HepG2 (cell line): ENCODE results near the gene GLIPR1L1. TPM values are rescaled to one million over a fixed set of nuclear protein-coding genes. Genes with fewer than 3 reads are reported as not detected.

Experiments
- ATAC-seq: fragments of 200-7000 bp; cut with Tn5 transposase; 3 replicates; pipeline ENCODE4 v1.9.1; 2020; ENCODE audit warnings: mild to moderate bottlenecking, moderate library complexity
- BruUV-seq: library from RNA; stranded (reverse); fragments of 400-500 nt; replicated peaks from 2 replicates; lab custom pipeline; 2021; lab: Mats Ljungman, UMichigan
- CTCF ChIA-PET: fragments of 300-600 bp; formaldehyde crosslinking; extraction: SDS; loops from one replicate; lab custom pipeline; 2021; ENCODE audit warnings: low total read pairs, inconsistent platforms, low intra/inter-chr PET ratio; lab: Yijun Ruan, JAX
- POLR2A ChIA-PET: fragments of 350-600 bp; sonication (Branson Sonifier 250); formaldehyde crosslinking; loops from one replicate; lab custom pipeline; 2020; ENCODE audit warnings: antibody characterized with exemption, inconsistent platforms; lab: Yijun Ruan, JAX
- DNase-seq: peaks from one replicate; pipeline ENCODE4 v3.0.0-alpha.2; 2015; ENCODE audit warnings: low spot score
- FAIRE-seq: peaks from 3 replicates; lab custom pipeline; 2011; peaks lifted over from hg19 to GRCh38; lab: Jason Lieb, UNC
- H2AFZ ChIP-seq: one replicate; pipeline ENCODE4 v1.6.1; 2011; ENCODE audit warnings: low read length, inconsistent platforms
- H3K27ac ChIP-seq: fragments of 300-600 bp; 3 replicates; pipeline ENCODE4 v1.8.0; 2011; ENCODE audit warnings: mixed run types, mild to moderate bottlenecking, mixed read lengths, low read length, inconsistent platforms; ENCODE audit not compliant: insufficient read depth; ENCODE audit errors: extremely low read length
- H3K27me3 ChIP-seq, 2 experiments: fragments of 200-600 bp in 1 of 2; 2 replicates in 1 of 2; 3 replicates in 1 of 2; pipeline versions ENCODE4 v1.6.0 to v1.8.0; 2011; ENCODE audit warnings: low read length in 2 of 2, mild to moderate bottlenecking in 2 of 2, moderate library complexity in 2 of 2, inconsistent platforms in 1 of 2; ENCODE audit not compliant: insufficient read depth in 2 of 2, control insufficient read depth in 1 of 2
- H3K36me3 ChIP-seq, 2 experiments: fragments of 200-600 bp in 1 of 2; replicated peaks in 1 of 2; 2 replicates in 1 of 2; 3 replicates in 1 of 2; pipeline versions ENCODE4 v1.5.1 to v1.8.0; 2011; ENCODE audit warnings: low read length in 2 of 2, inconsistent platforms in 1 of 2; ENCODE audit not compliant: insufficient read depth in 2 of 2, control insufficient read depth in 1 of 2
- H3K4me1 ChIP-seq: 2 replicates; pipeline ENCODE4 v1.5.1; 2012; ENCODE audit warnings: low read length, inconsistent platforms; ENCODE audit not compliant: insufficient read depth
- H3K4me2 ChIP-seq: 2 replicates; pipeline ENCODE4 v1.6.0; 2011; ENCODE audit warnings: low read depth, low read length, inconsistent platforms
- H3K4me3 ChIP-seq, 3 experiments: fragments of 200-600 bp in 1 of 3; sonication (generic), shearing (Covaris generic) in 1 of 3; replicated peaks in 1 of 3; 2 replicates each; pipeline ENCODE4 v1.5.1; 2011 to 2016; ENCODE audit warnings: low read length in 3 of 3, inconsistent platforms in 2 of 3, low read depth in 2 of 3, mild to moderate bottlenecking in 2 of 3, control low read depth in 1 of 3, mixed read lengths in 1 of 3; ENCODE audit not compliant: insufficient read depth in 1 of 3
- H3K79me2 ChIP-seq: one replicate; pipeline ENCODE4 v1.6.1; 2011; ENCODE audit warnings: low read length, inconsistent platforms; ENCODE audit not compliant: insufficient read depth
- H3K9ac ChIP-seq: 2 replicates; pipeline ENCODE4 v1.6.0; 2011; ENCODE audit warnings: mild to moderate bottlenecking, low read depth, low read length, inconsistent platforms; ENCODE audit not compliant: insufficient read depth
- H3K9me3 ChIP-seq: 2 replicates; pipeline ENCODE4 v1.5.1; 2012; ENCODE audit warnings: mild to moderate bottlenecking, low read length
- H4K20me1 ChIP-seq: 2 replicates; pipeline ENCODE4 v1.6.0; 2011; ENCODE audit warnings: inconsistent platforms, mild to moderate bottlenecking, low read length, moderate library complexity; ENCODE audit not compliant: insufficient read depth
- ATF7 ChIP-seq, 2 experiments: fragments of 450-650 bp in 1 of 2; sonication (generic) in 1 of 2; formaldehyde crosslinking in 1 of 2; IDR thresholded peaks; 2 replicates each; pipeline versions ENCODE4 v1.4.0 to v1.6.1; 2016 to 2020; ENCODE audit warnings: antibody characterized with exemption in 1 of 2, mild to moderate bottlenecking in 1 of 2, missing genetic modification reagents in 1 of 2
- ERF ChIP-seq: IDR thresholded peaks from 2 replicates; pipeline ENCODE4 v1.6.1; 2018; ENCODE audit warnings: missing biosample characterization, missing genetic modification reagents
- LCORL ChIP-seq, 2 experiments: fragments of 450-650 bp in 1 of 2; sonication (generic) in 1 of 2; formaldehyde crosslinking in 1 of 2; IDR thresholded peaks; 2 replicates each; pipeline versions ENCODE4 v1.5.0 to v1.6.1; 2017 to 2020; ENCODE audit warnings: antibody characterized with exemption in 1 of 2, missing genetic modification reagents in 1 of 2
- NCOA2 ChIP-seq: sonication (generic); formaldehyde crosslinking; IDR thresholded peaks from 2 replicates; pipeline ENCODE4 v1.8.0; 2022; ENCODE audit warnings: inconsistent platforms
- NFE2 ChIP-seq: sonication (generic); formaldehyde crosslinking; IDR thresholded peaks from 2 replicates; pipeline ENCODE4 v1.4.0; 2020; ENCODE audit warnings: missing genetic modification reagents
- TCF12 ChIP-seq, 2 experiments: fragments of 450-650 bp in 1 of 2; sonication (generic) in 1 of 2; formaldehyde crosslinking in 1 of 2; IDR thresholded peaks; 2 replicates each; pipeline versions ENCODE4 v1.6.1 to v1.8.0; 2017 to 2022; ENCODE audit warnings: antibody characterized with exemption in 1 of 2, mild to moderate bottlenecking in 1 of 2, missing genetic modification reagents in 1 of 2, moderate library complexity in 1 of 2
- TRAFD1 ChIP-seq: sonication (generic); formaldehyde crosslinking; IDR thresholded peaks from 2 replicates; pipeline ENCODE4 v1.5.1; 2020; ENCODE audit warnings: missing genetic modification reagents, mild to moderate bottlenecking, borderline replicate concordance
- ZC3H4 ChIP-seq: sonication (generic); formaldehyde crosslinking; IDR thresholded peaks from 2 replicates; pipeline ENCODE4 v1.4.0; 2020; ENCODE audit warnings: missing genetic modification reagents, borderline replicate concordance
- ZFY ChIP-seq: sonication (generic); formaldehyde crosslinking; IDR thresholded peaks from 2 replicates; pipeline ENCODE4 v1.4.0; 2020; ENCODE audit warnings: missing genetic modification reagents
- ZNF33B ChIP-seq: sonication (generic); formaldehyde crosslinking; IDR thresholded peaks from 2 replicates; pipeline ENCODE4 v1.5.1; 2020; ENCODE audit warnings: mild to moderate bottlenecking, missing genetic modification reagents
- ZNF652 ChIP-seq: IDR thresholded peaks from 2 replicates; pipeline ENCODE4 v1.6.1; 2016; ENCODE audit warnings: low read depth, borderline replicate concordance
- ZNF780A ChIP-seq: sonication (generic); formaldehyde crosslinking; IDR thresholded peaks from 2 replicates; pipeline ENCODE4 v1.8.0; 2022; ENCODE audit warnings: mild to moderate bottlenecking, missing genetic modification reagents, moderate library complexity
- WGBS: methylation state at CpG from one replicate; pipeline ENCODE4 v1.1.6; 2017; ENCODE audit warnings: low lambda C conversion rate; 5-methylcytosine and 5-hydroxymethylcytosine counted together
- in situ Hi-C: cut with HindIII; loops from 2 replicates; pipeline ENCODE4 v1.10.0; 2017; ENCODE audit warnings: low pct_unique_long_range_greater_than_20kb; ENCODE audit not compliant: extremely low pct_ligation_motif_present
- intact Hi-C: fragments of 100-400 bp; cut with micrococcal nuclease; formaldehyde crosslinking; loops from one replicate; pipeline ENCODE4 v1.10.0; 2022; ENCODE audit not compliant: unreplicated experiment
- polyA plus RNA-seq, 8 experiments: library from polyadenylated mRNA; depleted of rRNA in 3 of 8; stranded (reverse) in 7 of 8; unstranded in 1 of 8; fragments of >200 nt; fragmentation: Illumina TruSeq in 4 of 8; extraction: Trizol in 4 of 8; gene quantifications; 2 replicates each; pipeline versions ENCODE4 v1.2.1 to v1.2.3, GENCODE V29; 2011 to 2016; ENCODE audit warnings: low read depth in 4 of 8, missing spikeins in 1 of 8, mixed read lengths in 1 of 8; ENCODE audit not compliant: insufficient read depth in 1 of 8
- total RNA-seq, 5 experiments: library from RNA; depleted of rRNA; stranded (reverse); fragments of >200 nt; fragmentation: Illumina TruSeq; extraction: Trizol; gene quantifications; 2 replicates each; pipeline ENCODE4 v1.2.3, GENCODE V29; 2016; ENCODE audit warnings: low read depth in 1 of 5
- TF ChIP-seq, protein P1 (sequence below): sonication (generic); formaldehyde crosslinking; IDR thresholded peaks from 2 replicates; pipeline ENCODE4 v1.8.1; 2023; ENCODE audit warnings: mild to moderate bottlenecking, inconsistent platforms, moderate library complexity, missing genetic modification reagents, borderline replicate concordance

GLIPR1L1 gene
- total and polyA plus RNA-seq, 2 of the 13 experiments (the other 11 are each of a cell fraction or from before 2014, with no cell fraction given), result not detected

GRCh38 chr12:75294336-75294735 is 40.1 kb upstream of the GLIPR1L1 start:
- H3K4me3 ChIP-seq, result no peak overlapping the region
- FAIRE-seq (no peak), DNase-seq (no peak), ATAC-seq (no peak)
- no TSS peak for BruUV-seq
- H3K4me2 ChIP-seq, result no peak overlapping the region
- no peaks in the 10 kb centered on the region for H3K36me3 ChIP-seq
- TF ChIP-seq, protein P1, sequence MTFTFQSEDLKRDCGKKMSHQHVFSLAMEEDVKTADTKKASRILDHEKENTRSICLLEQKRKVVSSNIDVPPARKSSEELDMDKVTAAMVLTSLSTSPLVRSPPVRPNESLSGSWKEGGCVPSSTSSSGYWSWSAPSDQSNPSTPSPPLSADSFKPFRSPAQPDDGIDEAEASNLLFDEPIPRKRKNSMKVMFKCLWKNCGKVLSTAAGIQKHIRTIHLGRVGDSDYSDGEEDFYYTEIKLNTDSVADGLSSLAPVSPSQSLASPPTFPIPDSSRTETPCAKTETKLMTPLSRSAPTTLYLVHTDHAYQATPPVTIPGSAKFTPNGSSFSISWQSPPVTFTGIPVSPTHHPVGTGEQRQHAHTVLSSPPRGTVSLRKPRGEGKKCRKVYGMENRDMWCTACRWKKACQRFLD (CRISPR knock-in tag), result no peak
- TF ChIP-seq NFE2 (no peak), NCOA2 (CRISPR knock-in tag) (no peak), ERF (CRISPR knock-in tag) (no peak), ZNF652 (CRISPR knock-in tag) (no peak), ZC3H4 (CRISPR knock-in tag) (no peak), ZFY (CRISPR knock-in tag) (no peak), ZNF33B (CRISPR knock-in tag) (no peak), ZNF780A (CRISPR knock-in tag) (no peak)
- no peak overlapping the region for H3K27ac ChIP-seq
- H3K4me1 ChIP-seq, result no peaks in the 10 kb centered on the region
- intact Hi-C loops, result no loop called here
- CTCF ChIA-PET, result no interaction called here
- no peak overlapping the region for H3K9ac ChIP-seq
- H4K20me1 ChIP-seq, result no peaks in the 10 kb centered on the region; the same call in 1 of the 2 replicates
- POLR2A ChIA-PET, result no interaction called here
- H3K27me3 ChIP-seq, result no peaks in the 10 kb centered on the region
- no peaks in the 10 kb centered on the region for H3K9me3 ChIP-seq
- in situ Hi-C loops, result no loop called here
- no peak overlapping the region for H2AFZ ChIP-seq
- H3K79me2 ChIP-seq, result no peaks in the 10 kb centered on the region
- 21% methylated on average over 3 of the region's 3 CpGs for WGBS

GRCh38 chr12:75294797-75295196 is 39.7 kb upstream of the GLIPR1L1 start:
- Histone ChIP-seq H3K9ac (no peak overlapping the region), H3K27ac (no peak overlapping the region), H3K27me3 (no peaks in the 10 kb centered on the region), H3K4me1 (no peaks in the 10 kb centered on the region), H3K79me2 (no peaks in the 10 kb centered on the region)
- POLR2A ChIA-PET, result no interaction called here
- no TSS peak for BruUV-seq
- in situ Hi-C loops, result no loop called here
- no peak for TF ChIP-seq TCF12 (IDR thresholded peaks at IDR 0.05)
- no peak for TF ChIP-seq TCF12 (CRISPR knock-in tag; IDR thresholded peaks at IDR 0.05)
- no peak for TF ChIP-seq ATF7 (IDR thresholded peaks at IDR 0.05)
- no peak for TF ChIP-seq ATF7 (CRISPR knock-in tag; IDR thresholded peaks at IDR 0.05)
- TF ChIP-seq LCORL (IDR thresholded peaks at IDR 0.05), result no peak
- TF ChIP-seq LCORL (CRISPR knock-in tag; IDR thresholded peaks at IDR 0.05), result no peak
- no peak for TF ChIP-seq TRAFD1 (CRISPR knock-in tag)
- TF ChIP-seq, all 625 proteins: peak for 0
- Histone ChIP-seq H3K9me3 (no peaks in the 10 kb centered on the region), H4K20me1 (no peaks in the 10 kb centered on the region; the same call in 1 of the 2 replicates), H3K4me3 (no peak overlapping the region), H3K36me3 (no peaks in the 10 kb centered on the region), H3K4me2 (no peak overlapping the region), H2AFZ (no peak overlapping the region)
- 4% methylated on average over 3 of the region's 3 CpGs for WGBS
- DNase-seq (no peak), ATAC-seq (no peak), FAIRE-seq (no peak)
- CTCF ChIA-PET, result no interaction called here
- intact Hi-C loops, result no loop called here
